RWPE2 (cell line): ENCODE measurements around the gene SIRT2.

ENCODE experiments used
- ATAC-seq: fragments of 200-7000 bp; cut with Tn5 transposase; 3 replicates; pipeline ENCODE4 v1.9.1; 2021; ENCODE audit warnings: low read depth
- DNase-seq: peaks from one replicate; pipeline ENCODE4 v3.0.0-alpha.2; 2020; ENCODE audit warnings: low spot score
- H3K27ac ChIP-seq: fragments of 450-650 bp; 2 replicates; pipeline ENCODE4 v1.5.1; 2017; ENCODE audit warnings: mild to moderate bottlenecking; ENCODE audit not compliant: poor library complexity, severe bottlenecking
- H3K27me3 ChIP-seq: fragments of 250-450 bp; sonication (Bioruptor Pico); 2 replicates; pipeline ENCODE4 v1.5.1; 2021; ENCODE audit warnings: mild to moderate bottlenecking, moderate library complexity; ENCODE audit not compliant: insufficient read depth, poor library complexity, severe bottlenecking
- H3K36me3 ChIP-seq: fragments of 250-450 bp; sonication (Bioruptor Pico); 2 replicates; pipeline ENCODE4 v1.5.1; 2020; ENCODE audit warnings: low read depth, mild to moderate bottlenecking, moderate library complexity
- H3K4me1 ChIP-seq: fragments of 250-450 bp; sonication (Bioruptor Pico); 2 replicates; pipeline ENCODE4 v1.5.1; 2021; ENCODE audit warnings: mild to moderate bottlenecking, moderate library complexity; ENCODE audit not compliant: insufficient read depth, poor library complexity, severe bottlenecking
- H3K4me3 ChIP-seq: fragments of 250-450 bp; sonication (Bioruptor Pico); 2 replicates; pipeline ENCODE4 v1.5.1; 2021; ENCODE audit warnings: mild to moderate bottlenecking, moderate library complexity; ENCODE audit not compliant: severe bottlenecking
- H3K9me3 ChIP-seq: fragments of 250-450 bp; sonication (Bioruptor Pico); 2 replicates; pipeline ENCODE4 v1.5.1; 2021; ENCODE audit warnings: mild to moderate bottlenecking, moderate library complexity; ENCODE audit not compliant: severe bottlenecking
- CTCF ChIP-seq: fragments of 450-650 bp; IDR thresholded peaks from one replicate; pipeline ENCODE4 v1.5.1; 2017; ENCODE audit warnings: mild to moderate bottlenecking, moderate library complexity; ENCODE audit not compliant: poor library complexity, severe bottlenecking

The SIRT2 gene

GRCh38 chr19:38869836-38870607 is 29.4 kb downstream of the SIRT2 start:
- H3K36me3 ChIP-seq, result no peaks in the 10 kb centered on the region
- no peaks in the 10 kb centered on the region for H3K9me3 ChIP-seq
- no peaks in the 10 kb centered on the region for H3K4me1 ChIP-seq
- no peak for DNase-seq
- no peak overlapping the region for H3K27ac ChIP-seq
- peak; percentile 83 for ATAC-seq
- H3K27me3 ChIP-seq, result no peaks in the 10 kb centered on the region
- peak overlapping the region; percentile 24 for H3K4me3 ChIP-seq
- peak; percentile 85 for TF ChIP-seq CTCF

GRCh38 chr19:38869160-38869835 is 30.1 kb downstream of the SIRT2 start:
- no peaks in the 10 kb centered on the region for H3K36me3 ChIP-seq
- H3K27me3 ChIP-seq, result no peaks in the 10 kb centered on the region
- DNase-seq (no peak), ATAC-seq (no peak)
- H3K27ac ChIP-seq, result no peak overlapping the region
- no peaks in the 10 kb centered on the region for H3K4me1 ChIP-seq
- H3K9me3 ChIP-seq, result no peaks in the 10 kb centered on the region
- TF ChIP-seq CTCF, result no peak
- H3K4me3 ChIP-seq, result peak overlapping the region; percentile 24

GRCh38 chr19:38868551-38868950 is 30.9 kb downstream of the SIRT2 start:
- Histone ChIP-seq H3K36me3 (no peaks in the 10 kb centered on the region), H3K27me3 (no peaks in the 10 kb centered on the region), H3K9me3 (no peaks in the 10 kb centered on the region), H3K27ac (no peak overlapping the region), H3K4me3 (no peak overlapping the region), H3K4me1 (no peaks in the 10 kb centered on the region)
- ATAC-seq, result no peak
- DNase-seq, result no peak
- no peak for TF ChIP-seq CTCF

- no peak for TF ChIP-seq CTCF
- H3K27ac ChIP-seq, result no peak overlapping the region
- ATAC-seq, result no peak
- H3K36me3 ChIP-seq, result no peaks in the 10 kb centered on the region
- H3K9me3 ChIP-seq, result no peaks in the 10 kb centered on the region
- no peaks in the 10 kb centered on the region for H3K27me3 ChIP-seq
- peaks cover 2% of the 10 kb centered on the region for H3K4me1 ChIP-seq
- no peak for DNase-seq
- no peak overlapping the region for H3K4me3 ChIP-seq
Observed at GRCh38 chr19:38867171-38867780, 32.1 kb downstream of the SIRT2 start.
